AG10803 (cell line): ENCODE results near the gene PSMA5.
"Not testable (repeated sequence)": the region's sequence is repeated elsewhere in the genome, so short reads cannot be mapped to it uniquely, and the experiment has no call there.

Experiments
- DNase-seq: peaks from one replicate; pipeline ENCODE4 v3.0.0; 2010; ENCODE audit warnings: low read depth
- H3K4me3 ChIP-seq: 2 replicates; pipeline ENCODE4 v1.5.1; 2011; ENCODE audit warnings: mild to moderate bottlenecking, low read length, control low read depth
- TF ChIP-seq, protein P1 (sequence below): conservative IDR thresholded peaks from 2 replicates; pipeline ENCODE4 v1.5.1; 2011; ENCODE audit warnings: mild to moderate bottlenecking, low read length, control low read depth, inconsistent platforms

Gene PSMA5

DNA sequence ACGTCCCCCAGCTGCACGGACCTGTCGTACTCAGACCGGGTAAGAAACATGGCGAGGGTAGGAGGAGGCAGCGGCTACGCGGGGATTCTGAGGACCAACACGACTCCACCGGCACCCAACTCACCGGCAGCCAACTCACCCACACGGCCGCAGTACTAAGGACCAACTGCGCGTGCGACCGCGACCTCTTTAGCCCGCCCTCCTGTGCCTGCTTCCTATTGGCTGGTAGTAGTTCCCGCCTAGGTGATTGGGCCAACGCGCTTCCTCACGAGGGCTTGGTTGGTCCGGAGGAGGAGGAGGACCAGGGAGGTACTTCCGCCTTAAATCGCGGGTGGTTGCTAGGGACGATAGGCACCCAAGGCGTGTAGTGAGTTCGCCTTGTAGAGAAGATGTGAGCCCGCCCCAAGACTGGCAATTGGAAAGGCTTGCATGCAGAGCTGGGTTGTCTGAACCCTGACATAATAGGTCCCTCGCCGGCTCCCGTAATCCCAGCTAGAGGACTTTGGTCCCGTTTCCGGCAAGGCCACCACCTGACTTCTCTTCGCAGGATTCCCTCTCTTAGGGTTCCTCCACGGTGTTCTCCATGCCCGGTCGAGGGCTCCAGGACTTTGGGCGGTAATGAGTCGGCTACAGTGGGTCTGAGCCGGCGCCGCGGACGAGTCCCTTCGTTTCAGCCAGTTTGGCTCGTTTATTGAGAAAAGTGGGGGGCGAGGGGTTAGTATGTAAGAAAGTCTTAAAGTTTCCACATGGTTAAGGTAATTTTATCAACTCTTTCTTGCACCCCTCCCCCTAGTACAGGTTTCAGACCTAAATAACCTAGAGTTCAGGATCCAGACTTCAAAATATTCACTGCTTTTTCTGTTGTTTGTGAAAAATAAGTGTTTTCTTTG, at the start of gene PSMA5:
Gene PSMA5, minus strand, starts transcription at position 168 of the 890 bp plus-strand sequence. Its CDS starts 118 bp downstream, at position 50.
- H3K4me3 ChIP-seq, result peak within 1 kb of the TSS; percentile 96
- DNase-seq, result peak; percentile 100
- TF ChIP-seq, protein P1, sequence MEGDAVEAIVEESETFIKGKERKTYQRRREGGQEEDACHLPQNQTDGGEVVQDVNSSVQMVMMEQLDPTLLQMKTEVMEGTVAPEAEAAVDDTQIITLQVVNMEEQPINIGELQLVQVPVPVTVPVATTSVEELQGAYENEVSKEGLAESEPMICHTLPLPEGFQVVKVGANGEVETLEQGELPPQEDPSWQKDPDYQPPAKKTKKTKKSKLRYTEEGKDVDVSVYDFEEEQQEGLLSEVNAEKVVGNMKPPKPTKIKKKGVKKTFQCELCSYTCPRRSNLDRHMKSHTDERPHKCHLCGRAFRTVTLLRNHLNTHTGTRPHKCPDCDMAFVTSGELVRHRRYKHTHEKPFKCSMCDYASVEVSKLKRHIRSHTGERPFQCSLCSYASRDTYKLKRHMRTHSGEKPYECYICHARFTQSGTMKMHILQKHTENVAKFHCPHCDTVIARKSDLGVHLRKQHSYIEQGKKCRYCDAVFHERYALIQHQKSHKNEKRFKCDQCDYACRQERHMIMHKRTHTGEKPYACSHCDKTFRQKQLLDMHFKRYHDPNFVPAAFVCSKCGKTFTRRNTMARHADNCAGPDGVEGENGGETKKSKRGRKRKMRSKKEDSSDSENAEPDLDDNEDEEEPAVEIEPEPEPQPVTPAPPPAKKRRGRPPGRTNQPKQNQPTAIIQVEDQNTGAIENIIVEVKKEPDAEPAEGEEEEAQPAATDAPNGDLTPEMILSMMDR, result no peak

DNA sequence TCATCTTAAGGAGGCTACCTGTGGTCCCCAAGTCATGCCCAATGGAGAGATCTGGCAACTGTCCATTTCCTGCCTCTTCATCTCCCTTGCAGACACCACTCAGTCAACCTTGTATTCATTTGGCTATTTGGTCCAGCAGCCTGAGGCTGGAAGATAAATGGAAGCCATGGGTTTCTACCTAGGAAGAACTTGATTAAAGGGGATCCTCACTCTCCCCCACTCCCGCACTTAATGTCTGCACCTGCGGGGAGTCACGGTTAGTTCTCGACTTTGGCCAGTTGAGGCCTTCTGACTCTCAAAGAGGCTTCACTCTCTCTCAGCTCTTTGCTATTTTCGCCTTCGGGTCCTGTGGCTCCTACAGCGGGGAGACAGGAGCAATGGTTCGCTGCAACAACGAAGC, 49.0 kb upstream of the PSMA5 start:
- TF ChIP-seq, protein P1, result no peak
- no peak overlapping the region for H3K4me3 ChIP-seq
- DNase-seq, result no peak

DNA sequence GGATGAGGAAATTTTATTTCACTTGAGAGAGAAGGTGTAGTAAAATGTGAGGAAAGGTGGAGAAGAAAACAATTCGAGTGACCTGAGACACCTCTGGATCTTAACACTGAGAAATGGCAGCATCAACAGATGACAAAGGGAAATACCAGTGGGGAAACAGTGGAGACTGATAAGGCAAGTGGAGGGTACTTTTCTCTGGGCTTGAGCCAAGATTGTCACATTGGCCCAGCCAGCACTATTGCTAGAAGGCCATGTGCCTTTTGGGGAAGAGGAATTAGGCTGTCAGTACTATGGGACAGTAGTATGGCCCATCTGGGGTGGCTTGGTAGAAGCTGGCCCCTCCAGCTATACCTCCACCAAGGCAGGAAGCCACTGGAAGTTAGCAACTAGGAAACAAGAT, 48.4 kb upstream of the PSMA5 start:
- no peak for DNase-seq
- no peak overlapping the region for H3K4me3 ChIP-seq
- TF ChIP-seq, protein P1, result no peak

DNA sequence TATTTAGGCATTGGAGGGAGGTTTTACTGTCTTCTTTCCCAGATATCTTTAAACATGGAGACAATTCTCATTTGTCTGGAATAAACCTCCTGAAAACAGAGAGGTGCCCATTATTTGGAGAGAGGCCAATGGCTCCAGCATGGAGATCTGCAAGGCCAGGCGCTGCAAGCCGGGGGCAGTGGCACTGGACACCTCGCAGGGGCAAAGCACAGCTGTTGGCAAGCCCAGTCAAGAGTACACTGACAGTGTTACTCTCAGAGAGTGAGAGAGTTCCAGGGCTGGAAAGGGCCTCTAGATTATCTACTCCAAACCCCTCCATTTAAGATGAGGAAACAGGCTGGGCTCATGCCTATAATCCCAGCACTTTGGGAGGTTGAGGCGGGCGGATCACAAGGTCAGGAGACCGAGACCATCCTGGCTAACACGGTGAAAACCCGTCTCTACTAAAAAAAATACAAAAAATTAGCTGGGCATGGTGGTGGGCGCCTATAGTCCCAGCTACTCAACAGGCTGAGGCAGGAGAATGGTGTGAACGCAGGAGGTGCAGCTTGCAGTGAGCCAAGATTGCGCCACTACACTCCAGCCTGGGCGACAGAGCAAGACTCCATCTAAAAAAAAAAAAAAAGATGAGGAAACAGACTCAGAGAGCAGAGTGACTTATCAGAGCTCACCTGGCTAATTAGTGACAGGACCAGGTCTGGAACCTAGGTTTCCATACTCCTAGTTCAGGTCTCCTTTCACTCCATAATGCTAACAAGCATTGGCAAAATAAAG, 47.2 kb upstream of the PSMA5 start:
- not testable (repeated sequence) for H3K4me3 ChIP-seq, DNase-seq

DNA sequence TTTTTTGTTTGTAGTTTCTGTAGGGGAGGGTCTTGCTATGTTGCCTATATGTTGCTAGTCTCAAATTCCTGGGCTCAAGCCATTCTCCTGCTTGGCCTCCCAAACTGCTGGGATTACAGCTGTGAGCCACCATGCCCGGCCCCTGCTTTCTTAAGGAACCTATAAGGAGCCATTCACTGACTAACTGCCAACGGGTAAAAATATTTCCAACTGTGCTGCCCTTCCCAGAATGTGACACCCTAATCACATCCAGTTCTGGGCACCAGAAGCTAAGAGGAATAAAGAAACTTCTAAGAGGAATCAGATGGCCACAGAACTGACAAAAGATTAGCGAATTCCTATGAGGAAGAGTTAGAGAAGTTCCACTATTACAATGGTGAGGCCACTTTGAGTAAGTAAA, 46.5 kb upstream of the PSMA5 start:
- no peak for DNase-seq
- H3K4me3 ChIP-seq, result no peak overlapping the region
- TF ChIP-seq, protein P1, result no peak

DNA sequence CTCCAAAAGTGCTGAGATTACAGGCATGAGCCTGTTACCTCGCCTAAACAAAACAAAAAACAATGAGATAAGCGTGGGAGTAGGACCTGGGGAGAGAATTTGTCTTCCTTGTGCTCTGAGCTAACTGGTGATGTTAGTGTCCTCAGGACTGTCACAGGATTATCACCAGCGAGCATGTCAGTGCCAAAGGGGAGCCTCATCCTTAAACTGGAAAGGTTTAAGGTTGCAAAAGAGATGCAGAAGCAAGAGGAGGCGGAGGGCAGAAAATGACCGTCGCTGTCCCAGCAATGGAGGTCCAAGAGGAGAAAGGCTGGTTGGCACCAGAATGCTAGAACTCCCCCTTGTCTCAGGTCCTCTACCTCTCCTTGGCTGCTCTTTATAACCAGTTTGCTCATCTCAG, 44.0 kb upstream of the PSMA5 start:
- DNase-seq, result no peak
- no peak overlapping the region for H3K4me3 ChIP-seq
- TF ChIP-seq, protein P1, result no peak

DNA sequence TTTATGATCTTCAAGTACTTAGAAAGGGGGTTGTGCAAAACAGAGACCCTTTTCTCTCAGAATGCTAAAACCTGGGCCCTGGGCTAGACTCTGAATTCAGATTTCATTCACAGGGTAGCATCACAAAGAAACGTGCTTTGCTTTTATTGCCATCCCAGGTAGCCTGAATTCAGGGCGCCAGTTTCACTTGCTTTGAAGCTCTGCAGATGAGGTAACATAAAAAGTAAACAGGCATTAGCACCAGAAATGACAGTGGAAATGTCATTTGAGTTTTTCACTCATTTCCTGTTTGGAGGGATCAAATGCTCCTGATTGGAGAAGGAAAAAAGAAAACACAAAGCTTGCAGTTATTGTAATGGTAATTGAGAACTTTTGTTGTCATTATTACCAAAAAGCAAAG, 42.7 kb upstream of the PSMA5 start:
- TF ChIP-seq, protein P1, result no peak
- no peak overlapping the region for H3K4me3 ChIP-seq
- no peak for DNase-seq
